NB4 (cell line): ENCODE results near the gene ALPL.

Source experiments
- MAX ChIP-seq: IDR thresholded peaks from 2 replicates; pipeline ENCODE4 v1.6.1; 2011; ENCODE audit warnings: low read depth, low read length
- POLR2A ChIP-seq: IDR thresholded peaks from 2 replicates; pipeline ENCODE4 v1.6.1; 2011; ENCODE audit warnings: mild to moderate bottlenecking; ENCODE audit not compliant: insufficient read length; ENCODE audit errors: extremely low read depth
- TF ChIP-seq, protein P1 (sequence below): IDR thresholded peaks from one replicate; pipeline ENCODE4 v1.5.1; 2012; ENCODE audit warnings: low read depth, low read length

DNA sequence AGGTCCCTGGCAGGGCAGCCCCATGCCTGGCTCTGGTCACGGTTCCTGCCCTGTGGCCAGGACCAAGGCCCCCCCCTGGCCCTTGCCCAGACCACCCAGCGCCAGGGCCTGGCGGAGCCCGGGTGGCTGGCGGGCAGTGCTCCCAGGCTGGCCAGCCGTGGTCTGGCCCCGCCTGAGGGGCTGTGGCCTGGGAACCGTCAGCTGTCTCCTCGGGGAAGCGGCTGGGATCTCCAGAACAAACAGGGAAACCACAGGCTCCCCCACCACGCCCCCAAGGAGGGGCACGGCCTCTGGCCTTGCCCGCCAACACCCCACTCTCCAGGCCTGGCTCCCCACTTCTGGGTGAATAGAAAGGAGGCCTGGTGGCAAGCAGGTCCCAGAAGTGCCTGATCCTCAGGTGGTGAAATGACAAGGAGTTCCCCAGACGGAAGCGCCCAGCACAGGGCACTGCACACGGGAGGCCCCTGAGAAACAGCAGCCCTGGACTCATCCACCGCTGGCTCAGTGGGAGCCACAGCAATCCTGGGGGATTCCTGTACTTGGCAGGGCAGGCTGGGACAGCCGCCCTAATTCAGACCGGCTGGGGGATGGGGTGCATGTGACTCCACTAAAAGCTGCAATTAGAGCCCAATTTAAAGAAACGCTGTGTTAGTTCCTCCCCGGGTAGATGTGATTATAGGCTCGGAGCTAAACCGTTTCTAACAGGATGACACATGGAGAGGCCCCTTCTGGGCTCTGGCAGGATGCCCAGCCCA, 81.1 kb downstream of the ALPL start:
- TF ChIP-seq POLR2A (no peak), MAX (no peak)
- TF ChIP-seq, protein P1, sequence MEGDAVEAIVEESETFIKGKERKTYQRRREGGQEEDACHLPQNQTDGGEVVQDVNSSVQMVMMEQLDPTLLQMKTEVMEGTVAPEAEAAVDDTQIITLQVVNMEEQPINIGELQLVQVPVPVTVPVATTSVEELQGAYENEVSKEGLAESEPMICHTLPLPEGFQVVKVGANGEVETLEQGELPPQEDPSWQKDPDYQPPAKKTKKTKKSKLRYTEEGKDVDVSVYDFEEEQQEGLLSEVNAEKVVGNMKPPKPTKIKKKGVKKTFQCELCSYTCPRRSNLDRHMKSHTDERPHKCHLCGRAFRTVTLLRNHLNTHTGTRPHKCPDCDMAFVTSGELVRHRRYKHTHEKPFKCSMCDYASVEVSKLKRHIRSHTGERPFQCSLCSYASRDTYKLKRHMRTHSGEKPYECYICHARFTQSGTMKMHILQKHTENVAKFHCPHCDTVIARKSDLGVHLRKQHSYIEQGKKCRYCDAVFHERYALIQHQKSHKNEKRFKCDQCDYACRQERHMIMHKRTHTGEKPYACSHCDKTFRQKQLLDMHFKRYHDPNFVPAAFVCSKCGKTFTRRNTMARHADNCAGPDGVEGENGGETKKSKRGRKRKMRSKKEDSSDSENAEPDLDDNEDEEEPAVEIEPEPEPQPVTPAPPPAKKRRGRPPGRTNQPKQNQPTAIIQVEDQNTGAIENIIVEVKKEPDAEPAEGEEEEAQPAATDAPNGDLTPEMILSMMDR = no peak
